KMS-11 (cell line): ENCODE results near the gene CYP2U1.
"Not testable (repeated sequence)": the region's sequence is repeated elsewhere in the genome, so short reads cannot be mapped to it uniquely, and the experiment has no call there.

Experiments
- H2AFZ ChIP-seq: fragments of 200-600 bp; sonication (generic); 2 replicates; pipeline ENCODE4 v1.6.1; 2016; ENCODE audit warnings: antibody characterized with exemption, mixed run types, low read depth
- H3K27ac ChIP-seq: fragments of 200-600 bp; sonication (generic); 2 replicates; pipeline ENCODE4 v1.6.1; 2016; ENCODE audit warnings: mild to moderate bottlenecking, mixed run types
- H3K27me3 ChIP-seq: fragments of 200-600 bp; sonication (generic); 2 replicates; pipeline ENCODE4 v1.6.1; 2017; ENCODE audit warnings: mild to moderate bottlenecking, low read depth, mixed run types, moderate library complexity; ENCODE audit not compliant: insufficient read depth
- H3K36me3 ChIP-seq: fragments of 200-600 bp; sonication (generic); 2 replicates; pipeline ENCODE4 v1.6.1; 2017; ENCODE audit warnings: mild to moderate bottlenecking, mixed run types; ENCODE audit not compliant: insufficient read depth
- H3K4me1 ChIP-seq: fragments of 200-600 bp; sonication (generic); 2 replicates; pipeline ENCODE4 v1.6.1; 2016; ENCODE audit warnings: mild to moderate bottlenecking, low read depth, mixed run types; ENCODE audit not compliant: poor library complexity, severe bottlenecking
- H3K4me2 ChIP-seq: fragments of 200-600 bp; sonication (generic); 2 replicates; pipeline ENCODE4 v1.7.0; 2016; ENCODE audit warnings: mild to moderate bottlenecking, mixed run types
- H3K4me3 ChIP-seq: fragments of 200-600 bp; sonication (generic); IDR thresholded peaks from 2 replicates; pipeline ENCODE4 v1.6.1; 2017; ENCODE audit warnings: low read depth, low read length, mixed read lengths; ENCODE audit not compliant: insufficient read depth
- H3K79me2 ChIP-seq: fragments of 200-600 bp; sonication (generic); 2 replicates; pipeline ENCODE4 v1.6.1; 2016; ENCODE audit warnings: low read depth, mixed run types; ENCODE audit not compliant: insufficient read depth
- H3K9ac ChIP-seq: fragments of 200-600 bp; sonication (generic); 2 replicates; pipeline ENCODE4 v1.6.1; 2016; ENCODE audit warnings: mild to moderate bottlenecking, mixed run types
- H4K20me1 ChIP-seq: fragments of 200-600 bp; sonication (generic); 2 replicates; pipeline ENCODE4 v1.6.1; 2016; ENCODE audit warnings: mild to moderate bottlenecking, mixed run types; ENCODE audit not compliant: insufficient read depth
- TF ChIP-seq, protein P1 (sequence below): fragments of 200-600 bp; sonication (generic); conservative IDR thresholded peaks from 2 replicates; pipeline ENCODE4 v1.6.1; 2017; ENCODE audit warnings: low read depth, mild to moderate bottlenecking, antibody characterized with exemption, low read length, moderate library complexity, mixed read lengths

The CYP2U1 gene

GRCh38 chr4:107951551-107951950 is 20.2 kb downstream of the CYP2U1 start:
- no peak overlapping the region for H2AFZ ChIP-seq
- H3K4me1 ChIP-seq, result no peaks in the 10 kb centered on the region
- H3K4me3 ChIP-seq, result no peak overlapping the region
- no peaks in the 10 kb centered on the region for H3K27me3 ChIP-seq
- H3K27ac ChIP-seq, result no peak overlapping the region
- H3K9ac ChIP-seq, result no peak overlapping the region
- H3K36me3 ChIP-seq, result no peaks in the 10 kb centered on the region
- TF ChIP-seq, protein P1, sequence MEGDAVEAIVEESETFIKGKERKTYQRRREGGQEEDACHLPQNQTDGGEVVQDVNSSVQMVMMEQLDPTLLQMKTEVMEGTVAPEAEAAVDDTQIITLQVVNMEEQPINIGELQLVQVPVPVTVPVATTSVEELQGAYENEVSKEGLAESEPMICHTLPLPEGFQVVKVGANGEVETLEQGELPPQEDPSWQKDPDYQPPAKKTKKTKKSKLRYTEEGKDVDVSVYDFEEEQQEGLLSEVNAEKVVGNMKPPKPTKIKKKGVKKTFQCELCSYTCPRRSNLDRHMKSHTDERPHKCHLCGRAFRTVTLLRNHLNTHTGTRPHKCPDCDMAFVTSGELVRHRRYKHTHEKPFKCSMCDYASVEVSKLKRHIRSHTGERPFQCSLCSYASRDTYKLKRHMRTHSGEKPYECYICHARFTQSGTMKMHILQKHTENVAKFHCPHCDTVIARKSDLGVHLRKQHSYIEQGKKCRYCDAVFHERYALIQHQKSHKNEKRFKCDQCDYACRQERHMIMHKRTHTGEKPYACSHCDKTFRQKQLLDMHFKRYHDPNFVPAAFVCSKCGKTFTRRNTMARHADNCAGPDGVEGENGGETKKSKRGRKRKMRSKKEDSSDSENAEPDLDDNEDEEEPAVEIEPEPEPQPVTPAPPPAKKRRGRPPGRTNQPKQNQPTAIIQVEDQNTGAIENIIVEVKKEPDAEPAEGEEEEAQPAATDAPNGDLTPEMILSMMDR, result no peak
- H3K79me2 ChIP-seq, result no peaks in the 10 kb centered on the region
- no peaks in the 10 kb centered on the region for H4K20me1 ChIP-seq
- no peak overlapping the region for H3K4me2 ChIP-seq

- H3K36me3 ChIP-seq, result no peaks in the 10 kb centered on the region
- TF ChIP-seq, protein P1, result no peak
- no peaks in the 10 kb centered on the region for H3K79me2 ChIP-seq
- no peak overlapping the region for H3K4me2 ChIP-seq
- no peak overlapping the region for H3K9ac ChIP-seq
- H3K27me3 ChIP-seq, result no peaks in the 10 kb centered on the region
- no peak overlapping the region for H3K27ac ChIP-seq
- no peak overlapping the region for H2AFZ ChIP-seq
- no peak overlapping the region for H3K4me3 ChIP-seq
- no peaks in the 10 kb centered on the region for H3K4me1 ChIP-seq
- no peaks in the 10 kb centered on the region for H4K20me1 ChIP-seq
These were observed 24.7 kb downstream of the CYP2U1 start for GRCh38 chr4:107956011-107956410.

GRCh38 chr4:107966903-107967302 is 35.6 kb downstream of the CYP2U1 start:
- H3K4me2 ChIP-seq, result no peak overlapping the region
- H3K27ac ChIP-seq, result no peak overlapping the region
- no peak overlapping the region for H2AFZ ChIP-seq
- no peaks in the 10 kb centered on the region for H3K27me3 ChIP-seq
- H3K36me3 ChIP-seq, result no peaks in the 10 kb centered on the region
- TF ChIP-seq, protein P1, result no peak
- H3K4me1 ChIP-seq, result no peaks in the 10 kb centered on the region
- H3K79me2 ChIP-seq, result no peaks in the 10 kb centered on the region
- H3K4me3 ChIP-seq, result no peak overlapping the region
- no peak overlapping the region for H3K9ac ChIP-seq
- no peaks in the 10 kb centered on the region for H4K20me1 ChIP-seq

GRCh38 chr4:107967519-107967918 is 36.2 kb downstream of the CYP2U1 start:
- not testable (repeated sequence) for H3K4me3 ChIP-seq, H3K27me3 ChIP-seq, H3K36me3 ChIP-seq, H4K20me1 ChIP-seq, H3K27ac ChIP-seq, H3K4me2 ChIP-seq, H3K79me2 ChIP-seq, H3K4me1 ChIP-seq, H2AFZ ChIP-seq, H3K9ac ChIP-seq

DNA sequence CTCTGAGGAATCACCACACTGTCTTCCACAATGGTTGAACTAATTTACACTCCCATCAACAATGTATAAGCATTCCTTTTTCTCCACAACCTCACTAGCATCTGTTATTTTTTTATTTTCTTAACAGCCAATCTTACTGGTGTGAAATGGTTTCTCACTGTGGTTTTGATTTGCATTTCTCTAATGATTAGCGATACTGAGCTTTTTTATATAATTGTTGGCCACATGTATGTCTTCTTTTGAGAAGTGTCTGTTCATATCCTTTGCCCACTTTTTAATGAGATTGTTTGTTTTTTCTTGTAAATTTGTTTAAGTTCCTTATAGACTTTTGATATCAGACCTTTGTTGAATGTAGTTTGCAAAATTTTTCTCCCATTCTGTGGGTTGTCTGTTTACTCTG is 36.6 kb downstream of the CYP2U1 start:
- not testable (repeated sequence) for H3K4me1 ChIP-seq, H3K4me2 ChIP-seq, H3K4me3 ChIP-seq, H3K27me3 ChIP-seq, H3K9ac ChIP-seq, H3K27ac ChIP-seq, H2AFZ ChIP-seq, H3K79me2 ChIP-seq, H4K20me1 ChIP-seq, H3K36me3 ChIP-seq
